ENCODE data around the gene TBC1D32.
A peak's percentile ranks its signal among the peaks of the same experiment; 100 is the strongest.
"Not testable (repeated sequence)": the region's sequence is repeated elsewhere in the genome, so short reads cannot be mapped to it uniquely, and the experiment has no call there.

The TBC1D32 gene

DNA sequence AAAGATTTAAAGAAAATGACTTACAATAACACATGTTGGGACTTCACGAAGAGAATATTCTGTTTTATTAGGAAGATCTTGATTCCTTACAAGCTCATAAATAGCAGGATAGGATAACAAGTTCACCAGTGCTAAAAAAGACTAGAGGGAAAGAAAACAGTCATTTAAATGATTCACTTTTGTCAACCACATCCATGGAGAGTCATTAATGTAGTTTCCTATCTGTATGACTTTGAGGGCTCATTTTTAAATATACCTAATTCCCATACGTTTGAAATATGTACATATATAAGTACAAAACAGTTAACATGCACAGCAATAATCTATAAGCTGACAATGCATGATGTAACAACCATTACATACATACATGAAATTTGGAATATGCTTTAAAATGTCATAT lies 111.1 kb downstream of the TBC1D32 start:
- DNase-seq (ENCODE audit: low read depth): no peak

DNA sequence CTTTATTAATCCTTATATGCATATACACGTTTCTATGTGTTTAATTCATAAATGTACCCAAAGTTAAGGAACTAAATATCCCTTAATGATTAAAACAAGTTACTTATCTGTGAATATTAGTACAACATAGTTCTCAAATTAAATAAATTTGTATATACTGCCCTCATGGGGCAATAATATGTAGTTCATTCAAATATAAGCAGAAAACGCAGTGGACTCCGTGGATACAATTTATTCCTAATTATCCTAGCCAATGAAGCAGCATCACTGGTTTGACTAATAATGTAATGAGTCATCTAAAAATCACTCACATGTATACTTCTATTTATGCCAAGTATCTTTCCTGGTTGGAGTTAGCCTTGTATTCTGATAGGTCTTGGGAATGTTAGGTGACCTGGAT lies 111.6 kb downstream of the TBC1D32 start:
- DNase-seq (ENCODE audit: low read depth): peak; percentile 8

DNA sequence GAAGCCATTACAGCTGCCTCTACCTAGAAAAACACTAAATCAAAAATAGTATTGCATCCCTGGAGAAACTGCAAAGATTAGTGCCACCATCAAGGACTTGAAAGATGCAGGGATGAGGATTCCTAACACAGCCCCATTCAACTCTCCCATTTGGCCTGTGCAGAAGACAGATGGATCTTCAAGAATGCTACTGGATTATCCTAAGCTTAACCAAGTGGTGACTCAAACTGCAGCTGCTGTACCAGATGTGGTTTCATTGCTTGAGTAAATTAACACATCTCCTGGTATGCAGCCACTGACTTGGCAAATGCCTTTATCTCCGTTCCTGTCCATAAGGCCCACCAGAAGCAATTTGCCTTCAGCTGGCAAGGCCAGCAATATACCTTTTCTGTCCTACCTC lies 117.4 kb downstream of the TBC1D32 start:
- DNase-seq (ENCODE audit: low read depth): no peak

DNA sequence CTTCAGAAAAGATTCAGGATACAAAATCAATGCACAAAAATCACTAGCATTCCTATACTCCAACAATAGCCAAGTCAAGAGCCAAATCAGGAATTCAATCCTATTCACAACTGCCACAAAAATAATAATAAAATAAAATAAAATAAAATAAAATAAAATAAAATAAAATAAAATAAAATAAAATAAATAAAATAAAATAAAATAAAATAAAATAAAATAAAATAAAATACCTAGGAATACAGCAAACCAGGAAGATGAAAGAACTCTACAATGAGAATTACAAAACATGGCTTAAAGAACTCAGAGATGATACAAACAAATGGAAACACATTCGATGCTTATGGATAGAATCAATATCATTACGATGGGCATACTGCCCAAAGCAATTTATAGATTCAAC lies 120.9 kb downstream of the TBC1D32 start:
- not testable (repeated sequence) for DNase-seq (ENCODE audit: low read depth)

DNA sequence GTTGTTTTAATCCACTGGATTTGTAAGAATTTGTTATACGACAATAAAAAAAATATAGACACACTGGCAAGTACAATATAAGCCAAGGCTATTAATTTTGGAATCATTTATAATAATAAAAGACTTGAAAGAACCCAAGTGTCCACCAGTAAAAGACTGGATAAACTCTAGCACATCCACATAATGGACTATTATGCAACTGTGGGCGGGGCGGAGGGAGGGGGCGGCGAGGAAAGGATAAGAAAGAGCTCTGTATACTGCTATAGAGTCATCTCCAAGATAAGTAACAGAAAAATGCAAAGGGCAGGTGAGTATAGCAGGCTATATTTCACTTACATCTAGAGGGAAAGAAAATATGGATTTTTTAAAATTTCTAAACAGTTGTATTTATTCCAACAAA lies 123.3 kb downstream of the TBC1D32 start:
- no peak for DNase-seq (ENCODE audit: low read depth)

DNA sequence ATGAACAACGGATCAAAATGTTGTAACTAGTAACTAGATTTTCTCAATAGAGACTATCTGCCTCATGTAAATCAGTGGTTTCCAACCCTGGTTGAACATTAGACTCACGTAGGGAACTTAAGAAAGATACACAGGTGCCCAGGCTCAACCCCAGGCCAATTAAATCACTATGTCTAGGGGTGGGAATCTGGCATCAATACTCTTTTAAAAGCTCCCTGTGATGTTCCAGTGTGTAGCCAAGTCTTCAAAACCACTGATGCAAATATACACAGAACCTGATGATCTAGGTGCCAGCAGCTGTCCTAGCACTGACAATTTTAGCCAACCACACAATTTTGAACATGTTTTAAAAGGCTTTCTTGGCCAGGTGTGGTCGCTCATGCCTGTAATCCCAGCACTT lies 128.7 kb downstream of the TBC1D32 start:
- DNase-seq (ENCODE audit: low read depth): no peak

DNA sequence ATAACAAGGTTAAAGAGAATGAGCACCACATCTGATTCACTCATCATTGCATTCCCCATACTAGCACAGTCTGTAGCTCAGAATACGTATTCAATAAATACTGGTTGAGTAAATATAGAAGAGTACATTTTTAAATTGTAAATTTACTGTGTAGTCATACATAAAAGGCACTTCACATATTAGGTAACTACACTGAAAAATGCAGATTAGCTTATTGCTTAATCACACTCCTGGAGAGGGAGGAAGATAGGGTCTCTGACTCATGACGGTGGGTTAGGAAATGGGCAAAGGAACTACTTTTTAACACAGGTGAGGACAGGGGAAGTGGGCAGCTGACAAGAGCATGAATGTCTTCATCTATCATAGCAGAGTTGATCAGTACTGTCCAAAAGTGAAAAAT lies 133.2 kb downstream of the TBC1D32 start:
- no peak for DNase-seq (ENCODE audit: low read depth)

DNA sequence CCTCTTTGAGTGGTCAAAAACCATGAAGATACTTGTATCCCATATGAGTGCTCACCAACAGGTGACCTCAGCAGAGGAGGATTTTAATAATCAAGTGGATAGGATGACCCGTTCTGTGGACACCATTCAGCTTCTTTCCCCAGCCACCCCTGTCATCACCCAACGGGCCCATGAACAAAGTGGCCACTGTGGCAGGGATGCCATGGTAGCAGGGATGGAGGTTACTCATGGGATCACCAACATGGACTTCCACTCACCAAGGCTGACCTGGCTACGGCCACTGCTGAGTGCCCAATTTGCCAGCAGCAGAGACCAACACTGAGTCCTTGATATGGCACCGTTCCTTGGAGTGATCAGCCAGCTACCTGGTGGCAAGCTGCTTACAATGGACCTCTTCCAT lies 138.2 kb downstream of the TBC1D32 start:
- not testable (repeated sequence) for DNase-seq (ENCODE audit: low read depth)

DNA sequence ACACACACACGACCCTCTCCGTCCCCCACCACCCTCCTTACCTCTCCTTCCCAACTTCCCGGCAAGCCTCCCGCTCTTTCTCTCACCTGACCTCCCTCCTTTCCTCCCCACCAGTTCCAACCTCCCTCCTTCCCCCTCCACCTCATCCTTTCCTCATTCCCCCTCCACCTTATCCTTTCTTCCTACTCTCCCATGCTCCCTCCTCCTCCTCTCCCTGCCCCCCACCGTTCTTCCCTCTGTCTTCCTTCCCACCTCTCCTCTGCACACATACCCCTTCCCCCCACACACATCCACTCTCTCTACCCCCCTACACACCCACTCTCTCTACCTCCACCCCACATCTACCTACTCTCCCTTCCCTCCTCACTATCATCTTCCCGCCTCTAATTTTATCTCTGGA lies 144.2 kb downstream of the TBC1D32 start:
- no peak for DNase-seq (ENCODE audit: low read depth)

DNA sequence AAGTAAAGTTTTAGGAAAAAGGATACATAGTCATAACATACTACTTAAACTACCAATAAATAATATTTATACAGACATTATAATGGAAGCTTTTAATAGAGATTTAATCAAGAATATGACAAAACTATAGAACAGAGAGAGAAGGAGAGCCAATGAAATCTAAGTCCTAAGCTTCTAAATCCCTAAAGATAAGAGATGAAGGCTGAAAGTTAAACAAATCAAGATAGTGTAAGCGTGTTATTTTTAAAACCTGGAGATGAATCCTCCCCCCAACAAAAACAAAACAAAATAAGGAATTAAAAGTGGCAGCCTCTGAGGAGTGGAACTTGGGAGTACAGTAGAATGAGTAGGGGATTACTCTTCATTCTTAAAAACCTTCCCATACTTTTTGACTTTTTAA lies 145.9 kb downstream of the TBC1D32 start:
- DNase-seq (ENCODE audit: low read depth): no peak

DNA sequence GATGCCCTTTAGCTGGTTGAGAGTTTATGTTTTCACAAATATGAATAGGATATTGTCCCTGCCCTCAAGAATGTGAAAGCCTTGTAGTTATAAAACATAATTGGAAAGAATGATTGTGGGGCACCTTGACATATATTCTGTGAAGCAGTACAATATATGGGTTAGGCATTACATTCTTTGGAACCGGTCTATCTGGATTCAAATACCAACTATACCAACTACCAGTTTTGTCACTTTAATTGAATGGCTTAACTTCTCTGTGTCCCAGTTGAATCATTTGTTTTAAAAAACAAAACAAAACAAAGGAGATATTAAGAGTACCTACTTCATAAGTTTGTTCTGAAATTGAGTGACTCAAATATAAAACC lies 146.5 kb downstream of the TBC1D32 start:
- no peak for DNase-seq (ENCODE audit: low read depth)

DNA sequence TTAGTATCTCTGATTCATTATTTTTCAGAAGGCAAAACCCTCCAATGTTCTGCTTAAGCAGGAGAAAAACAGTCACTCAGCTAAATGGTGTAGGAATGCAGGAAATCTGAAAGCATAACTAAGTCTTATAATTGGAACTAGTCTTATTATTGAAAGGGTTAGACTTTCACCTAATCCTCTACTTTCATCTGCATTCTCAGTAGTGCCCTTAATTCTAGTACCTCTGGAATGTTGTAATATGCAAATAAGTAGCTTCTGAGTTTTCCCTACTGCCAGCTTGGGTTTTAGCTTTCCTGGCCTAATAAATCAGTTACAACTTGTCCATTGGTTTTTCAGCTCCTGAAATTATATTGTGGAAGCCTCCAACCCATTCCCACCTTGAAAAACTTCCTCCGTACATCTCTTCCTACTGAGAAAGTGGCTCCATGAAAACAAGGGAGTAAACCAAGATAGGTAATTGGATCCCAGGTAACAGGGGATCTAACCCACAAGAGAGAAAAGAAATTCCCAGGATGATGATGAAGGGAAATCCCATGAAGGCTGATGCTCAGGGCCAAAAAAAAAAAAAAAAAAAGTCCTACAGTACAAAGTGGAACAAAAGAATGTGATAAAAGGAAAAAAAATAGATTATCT lies 147.0 kb downstream of the TBC1D32 start:
- no peak for DNase-seq (ENCODE audit: low read depth)

DNA sequence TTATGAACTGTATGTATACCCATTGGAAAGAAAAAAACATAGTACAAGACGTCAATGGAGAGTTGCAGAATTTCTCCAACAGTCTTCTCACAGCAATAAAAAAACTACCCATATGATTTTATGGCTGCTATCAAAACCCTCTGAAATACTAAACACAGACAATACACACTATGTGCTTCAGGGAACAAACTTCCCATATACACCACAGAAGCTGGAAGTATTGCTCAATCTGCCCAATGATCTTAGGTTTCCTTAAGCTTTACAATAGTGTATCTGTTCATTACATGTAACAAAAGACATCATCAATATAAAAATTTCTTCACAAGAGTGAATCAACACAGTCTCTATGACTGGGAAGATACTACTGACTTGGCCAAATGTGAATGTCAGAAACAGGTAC lies 150.5 kb downstream of the TBC1D32 start:
- DNase-seq (ENCODE audit: low read depth): no peak

DNA sequence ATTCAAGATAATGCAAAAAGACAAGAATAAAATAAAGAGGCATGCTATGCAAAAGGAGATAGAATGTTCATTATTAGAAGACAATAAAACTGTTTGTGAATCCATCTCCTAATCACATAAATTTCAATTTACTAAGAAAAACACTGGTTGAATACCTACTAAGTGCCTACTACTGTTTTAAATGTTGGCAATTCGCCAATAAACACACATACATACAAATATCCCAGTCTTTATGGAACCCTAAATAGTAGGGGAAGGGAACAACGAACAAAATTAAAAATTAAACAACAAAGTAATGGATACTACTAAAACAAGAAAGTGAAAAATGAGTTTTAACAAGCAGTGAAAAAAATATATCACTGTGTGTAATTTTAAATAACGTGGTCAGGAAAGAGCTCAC lies 158.5 kb downstream of the TBC1D32 start:
- no peak for DNase-seq (ENCODE audit: low read depth)

DNA sequence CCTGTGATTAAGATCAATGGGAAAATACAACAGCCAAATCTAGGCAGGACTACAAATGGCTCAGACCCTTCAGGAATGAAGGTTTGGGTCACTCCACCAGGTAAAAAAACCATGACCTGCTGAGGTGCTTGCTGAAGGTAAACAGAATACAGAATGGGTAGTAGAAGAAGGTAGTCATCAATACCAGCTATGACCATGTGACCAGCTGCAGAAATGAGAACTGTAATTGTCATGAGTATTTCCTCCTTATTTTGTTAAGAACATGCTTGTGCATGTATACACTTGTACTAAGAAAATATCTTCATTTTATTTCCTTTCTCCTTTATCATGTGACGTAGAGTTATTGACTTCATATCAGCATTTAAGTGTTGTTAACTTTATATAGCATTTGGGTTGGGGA lies 161.8 kb downstream of the TBC1D32 start:
- DNase-seq (ENCODE audit: low read depth): not testable (repeated sequence)

DNA sequence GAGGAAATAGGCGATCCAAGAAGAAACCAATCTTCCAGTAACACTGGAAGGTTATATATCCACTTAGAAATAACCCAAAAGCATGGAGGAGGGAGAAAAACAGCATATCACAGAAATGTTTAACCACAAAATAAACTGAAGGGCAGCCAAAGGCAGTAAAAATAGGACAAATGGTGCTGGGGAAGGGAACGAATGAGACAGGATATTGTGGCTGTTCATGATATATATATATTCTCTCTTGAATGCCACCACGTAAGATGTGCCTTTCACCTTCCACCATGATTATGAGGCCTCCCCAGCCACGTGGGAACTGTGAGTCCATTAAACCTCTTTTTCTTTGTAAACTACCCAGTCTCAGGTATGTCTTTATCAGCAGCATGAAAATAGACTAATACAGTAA lies 162.4 kb downstream of the TBC1D32 start:
- DNase-seq (ENCODE audit: low read depth): no peak

DNA sequence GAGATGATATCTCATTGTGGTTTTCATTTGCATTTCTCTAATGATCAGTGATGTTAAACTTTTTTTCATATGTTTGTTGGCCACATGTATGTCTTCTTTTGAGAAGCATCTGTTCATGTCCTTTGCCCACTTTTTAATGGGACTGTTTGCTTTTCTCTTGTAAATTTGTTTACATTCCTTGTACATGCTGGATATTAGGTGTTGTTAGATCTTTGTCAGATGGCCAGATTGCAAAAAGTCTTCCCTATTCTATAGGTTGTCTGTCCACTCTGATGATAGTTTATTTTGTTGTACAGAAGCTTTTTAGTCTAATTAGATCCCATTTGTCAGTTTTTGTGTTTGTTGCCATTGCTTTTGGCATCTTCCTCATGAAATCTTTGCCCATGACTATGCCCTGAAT lies 172.4 kb downstream of the TBC1D32 start:
- DNase-seq (ENCODE audit: low read depth): no peak

DNA sequence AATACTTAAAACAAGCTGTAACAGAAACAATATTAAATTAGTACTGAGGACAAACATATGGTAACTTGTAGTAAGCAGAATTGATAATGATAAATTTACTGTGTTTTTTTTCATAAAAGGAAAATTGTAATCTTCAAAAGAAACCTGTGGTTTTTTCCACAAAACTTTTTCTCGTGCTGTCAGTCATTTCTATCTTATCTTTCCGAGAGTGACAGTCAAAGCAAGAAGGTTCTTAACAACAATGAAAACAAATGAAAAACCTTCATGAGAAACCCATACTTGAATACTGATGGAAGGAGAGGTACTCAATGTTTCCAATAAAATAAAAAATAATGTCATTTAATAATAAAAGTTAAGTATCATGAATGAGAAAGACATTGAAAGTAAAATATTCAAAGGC lies 174.0 kb downstream of the TBC1D32 start:
- no peak for DNase-seq (ENCODE audit: low read depth)

DNA sequence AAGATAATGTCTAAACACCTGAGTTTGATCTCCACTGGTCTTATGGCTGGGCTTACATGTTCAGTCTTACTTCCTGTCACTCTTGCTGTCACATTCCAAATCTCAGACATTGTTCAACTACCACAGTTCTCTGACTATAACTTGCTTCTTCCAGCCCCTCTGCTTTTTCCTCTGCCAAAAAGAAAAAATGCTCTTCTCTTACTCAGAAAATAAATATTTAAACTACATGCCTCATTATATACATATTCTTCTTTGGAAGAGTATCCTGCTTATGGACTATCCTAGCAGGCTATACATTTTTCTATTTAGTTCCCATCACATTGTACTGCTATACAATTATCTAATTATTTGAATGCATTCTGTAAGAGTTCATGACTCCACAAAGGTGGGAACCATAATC lies 175.4 kb downstream of the TBC1D32 start:
- no peak for DNase-seq (ENCODE audit: low read depth)

DNA sequence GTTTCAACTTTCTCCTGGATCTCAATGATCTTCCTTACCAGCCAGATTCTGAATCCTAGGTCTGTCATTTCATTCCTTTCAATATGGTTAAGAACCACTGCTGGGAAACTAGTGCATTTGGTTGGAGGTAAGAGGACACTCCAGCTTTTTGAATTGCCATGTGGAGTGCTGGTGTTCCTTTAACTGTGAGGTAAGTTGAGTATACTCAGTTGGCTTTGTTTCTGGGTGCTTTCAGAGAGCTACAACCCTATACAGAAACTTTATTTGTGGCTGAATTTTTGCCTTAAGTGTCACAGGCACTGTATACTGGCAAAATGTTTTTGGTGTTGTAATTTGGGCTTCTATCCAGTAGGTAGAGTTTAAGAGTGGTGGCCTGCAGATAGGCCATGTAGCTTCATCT lies 175.8 kb downstream of the TBC1D32 start:
- no peak for DNase-seq (ENCODE audit: low read depth)

DNA sequence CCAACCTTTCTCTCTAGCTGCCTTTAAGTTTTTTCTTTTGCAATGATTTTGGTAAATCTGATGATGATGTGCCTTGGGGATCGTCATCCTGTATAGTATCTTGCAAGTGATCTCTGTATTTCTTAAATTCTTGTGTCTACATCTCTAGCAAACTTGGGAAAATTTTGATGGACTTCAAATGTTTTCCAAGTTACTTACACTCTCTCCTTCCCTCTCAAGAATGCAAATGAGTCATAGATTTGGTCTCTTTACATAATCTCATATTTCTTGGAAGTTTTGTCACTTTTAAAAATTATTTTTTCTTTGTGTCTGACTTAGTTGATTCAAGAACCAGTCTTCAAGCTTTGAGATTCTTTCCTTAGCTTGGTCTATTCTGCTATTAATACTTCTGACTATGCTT lies 176.4 kb downstream of the TBC1D32 start:
- DNase-seq (ENCODE audit: low read depth): no peak

DNA sequence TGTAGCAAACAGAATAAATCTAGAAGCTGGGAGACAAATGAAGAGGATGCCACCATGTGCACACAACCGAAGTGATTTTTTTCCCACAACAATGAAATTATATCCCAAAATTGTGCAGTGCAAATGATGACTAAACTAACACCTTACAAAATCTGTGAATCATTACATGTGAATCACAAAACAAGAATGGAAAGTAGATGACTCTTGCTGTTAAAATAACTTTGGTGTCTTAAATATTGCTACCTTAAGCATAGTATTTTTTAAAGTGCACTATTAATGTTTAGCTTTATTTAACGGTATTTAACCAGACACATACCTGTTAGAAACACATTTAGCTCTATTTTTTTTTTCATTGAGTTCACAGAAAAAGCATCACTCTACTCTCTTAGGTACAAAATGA lies 190.8 kb downstream of the TBC1D32 start:
- DNase-seq (ENCODE audit: low read depth): no peak

DNA sequence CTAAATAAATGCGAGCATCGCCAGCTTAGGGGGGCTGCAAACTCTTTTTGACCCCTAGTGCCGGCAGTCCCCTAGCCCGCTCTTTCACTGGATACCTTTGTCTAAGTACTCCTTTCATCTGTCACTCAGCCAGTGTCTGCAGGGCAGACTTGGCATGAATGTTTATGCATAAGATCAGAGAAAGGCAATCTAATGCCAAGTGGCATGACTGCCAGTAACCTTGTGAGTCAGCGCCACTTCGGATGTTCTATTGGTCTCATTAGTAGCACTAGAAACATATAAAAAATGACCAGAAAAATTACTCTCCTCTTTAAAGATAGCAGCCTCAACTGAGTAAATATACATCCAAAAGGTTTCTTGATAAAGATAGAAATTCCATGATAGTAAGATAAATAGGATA lies 192.2 kb downstream of the TBC1D32 start:
- DNase-seq (ENCODE audit: low read depth): no peak

DNA sequence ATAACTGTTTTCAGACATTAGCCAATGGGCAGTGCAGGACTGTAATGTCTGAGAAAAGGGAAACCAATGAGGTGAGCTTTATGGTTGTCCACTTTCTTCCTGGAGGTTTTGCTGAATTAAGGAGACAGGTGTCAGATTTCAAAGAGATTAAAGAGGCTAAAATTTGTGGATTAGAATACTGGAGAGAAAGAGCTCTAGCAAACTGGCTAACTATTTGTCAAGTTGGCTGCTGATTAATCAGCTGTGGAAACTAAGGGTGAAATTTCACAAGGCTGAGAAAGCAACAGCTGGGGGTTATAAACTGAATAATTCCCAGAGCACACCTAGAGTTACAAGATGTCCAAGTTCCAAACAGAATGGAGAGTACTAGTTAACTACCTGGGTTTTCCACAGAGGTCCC lies 198.9 kb downstream of the TBC1D32 start:
- no peak for DNase-seq (ENCODE audit: low read depth)

DNA sequence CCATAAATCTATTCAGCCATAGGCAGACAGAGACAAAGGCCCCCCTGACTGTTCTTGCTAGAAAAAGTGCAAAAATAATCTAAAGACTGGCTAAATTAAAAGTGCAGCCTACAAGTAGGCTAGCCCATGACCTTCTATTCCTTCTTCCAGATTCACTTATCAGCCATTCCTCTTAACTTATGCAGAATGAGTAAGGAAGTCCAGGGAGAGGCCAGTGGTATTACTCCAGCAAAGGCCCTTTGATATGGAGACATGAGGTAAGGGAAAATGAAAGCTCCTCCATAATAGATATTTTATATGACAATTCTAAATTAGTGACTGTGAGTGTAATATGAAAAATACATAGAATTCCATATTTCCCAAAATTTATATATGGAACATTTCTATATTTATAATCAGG lies 199.4 kb downstream of the TBC1D32 start:
- DNase-seq (ENCODE audit: low read depth): no peak

Measured in fibroblast of the conjunctiva (primary cell).